Neuron (in vitro differentiated cells): Measurements from ENCODE around the gene HLF.
A peak's percentile ranks its signal among the peaks of the same experiment; 100 is the strongest.

Experiments
- H2AFZ ChIP-seq: one replicate; pipeline ENCODE4 v1.6.1; 2013; ENCODE audit warnings: low read depth, mild to moderate bottlenecking, inconsistent platforms, low read length, moderate library complexity
- H3K27me3 ChIP-seq: one replicate; pipeline ENCODE4 v1.6.1; 2013; ENCODE audit warnings: low read length; ENCODE audit not compliant: insufficient read depth
- H3K36me3 ChIP-seq: one replicate; pipeline ENCODE4 v1.6.1; 2013; ENCODE audit warnings: low read length; ENCODE audit not compliant: insufficient read depth
- H3K4me1 ChIP-seq: one replicate; pipeline ENCODE4 v1.6.1; 2013; ENCODE audit warnings: low read length; ENCODE audit not compliant: insufficient read depth
- H3K4me3 ChIP-seq: 2 replicates; pipeline ENCODE4 v1.5.1; 2013; ENCODE audit warnings: mild to moderate bottlenecking, low read length, moderate library complexity
- H3K9me3 ChIP-seq: one replicate; pipeline ENCODE4 v1.6.1; 2013; ENCODE audit warnings: low read length

HLF gene, protein sequence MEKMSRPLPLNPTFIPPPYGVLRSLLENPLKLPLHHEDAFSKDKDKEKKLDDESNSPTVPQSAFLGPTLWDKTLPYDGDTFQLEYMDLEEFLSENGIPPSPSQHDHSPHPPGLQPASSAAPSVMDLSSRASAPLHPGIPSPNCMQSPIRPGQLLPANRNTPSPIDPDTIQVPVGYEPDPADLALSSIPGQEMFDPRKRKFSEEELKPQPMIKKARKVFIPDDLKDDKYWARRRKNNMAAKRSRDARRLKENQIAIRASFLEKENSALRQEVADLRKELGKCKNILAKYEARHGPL

GRCh38 chr17:55264645-55265298 lies at the start of gene HLF:
Gene HLF, plus strand, starts transcription at chr17:55264960. Its CDS starts 525 bp downstream, at chr17:55265485.
- Histone ChIP-seq H3K27me3 (peaks cover 68% of the 10 kb centered on the region), H3K9me3 (no peaks in the 10 kb centered on the region), H3K4me1 (peaks cover 12% of the 10 kb centered on the region), H3K36me3 (no peaks in the 10 kb centered on the region), H2AFZ (peak within 1 kb of the TSS; percentile 81), H3K4me3 (peak within 1 kb of the TSS; percentile 39)

DNA sequence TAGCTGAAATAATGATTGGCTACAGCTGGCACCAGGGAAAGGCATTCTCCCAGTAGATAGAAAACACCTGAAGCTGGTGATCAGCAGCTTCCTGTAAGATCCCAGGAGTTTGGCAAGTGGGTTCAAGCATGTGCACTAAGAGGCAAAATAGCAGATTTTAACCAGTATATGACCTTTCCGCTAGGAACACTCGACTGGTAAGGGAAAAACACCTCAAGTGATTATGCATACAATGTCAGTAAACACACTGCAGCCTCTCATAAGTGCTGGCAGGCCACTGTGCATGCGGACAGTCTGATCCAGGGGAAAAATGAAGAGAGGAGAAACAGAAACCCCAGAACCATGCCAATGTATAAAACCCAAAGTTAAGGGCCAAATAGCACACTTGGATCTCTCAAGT lies 49.0 kb upstream of the HLF start:
- Histone ChIP-seq H3K27me3 (no peaks in the 10 kb centered on the region), H2AFZ (no peak overlapping the region), H3K9me3 (no peaks in the 10 kb centered on the region), H3K4me1 (no peaks in the 10 kb centered on the region), H3K36me3 (no peaks in the 10 kb centered on the region), H3K4me3 (no peak overlapping the region)

- Histone ChIP-seq H2AFZ (no peak overlapping the region), H3K36me3 (no peaks in the 10 kb centered on the region), H3K27me3 (no peaks in the 10 kb centered on the region), H3K4me1 (no peaks in the 10 kb centered on the region), H3K4me3 (no peak overlapping the region), H3K9me3 (no peaks in the 10 kb centered on the region)
Observed at GRCh38 chr17:55216888-55217287, 47.9 kb upstream of the HLF start.

DNA sequence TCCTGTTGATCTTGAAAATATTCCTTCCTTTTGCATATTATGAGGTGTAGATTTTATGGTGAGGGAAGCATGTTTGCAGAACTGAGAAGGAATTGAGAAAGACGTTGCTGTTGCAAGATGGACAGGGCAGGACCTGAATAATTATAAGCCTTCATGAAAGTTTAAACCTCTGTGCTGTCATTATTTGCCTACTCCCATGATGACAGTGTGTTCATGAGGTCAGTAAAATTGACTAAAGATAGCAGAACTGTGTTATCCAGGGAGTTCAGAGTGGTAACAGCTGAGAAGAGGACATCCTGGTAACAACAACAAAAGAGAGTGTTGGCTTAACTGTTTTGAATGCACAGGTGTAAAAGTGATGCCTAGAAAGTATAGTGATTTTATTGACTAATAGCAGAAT lies 45.3 kb upstream of the HLF start:
- no peaks in the 10 kb centered on the region for H3K4me1 ChIP-seq
- H3K9me3 ChIP-seq, result no peaks in the 10 kb centered on the region
- no peaks in the 10 kb centered on the region for H3K36me3 ChIP-seq
- no peak overlapping the region for H3K4me3 ChIP-seq
- no peaks in the 10 kb centered on the region for H3K27me3 ChIP-seq
- H2AFZ ChIP-seq, result no peak overlapping the region

GRCh38 chr17:55219934-55220333 lies 44.8 kb upstream of the HLF start:
- H3K36me3 ChIP-seq, result no peaks in the 10 kb centered on the region
- no peak overlapping the region for H3K4me3 ChIP-seq

GRCh38 chr17:55223524-55223923 lies 41.2 kb upstream of the HLF start:
- no peak overlapping the region for H2AFZ ChIP-seq
- no peaks in the 10 kb centered on the region for H3K36me3 ChIP-seq
- H3K4me3 ChIP-seq, result no peak overlapping the region
- H3K9me3 ChIP-seq, result no peaks in the 10 kb centered on the region
- H3K27me3 ChIP-seq, result no peaks in the 10 kb centered on the region
- H3K4me1 ChIP-seq, result no peaks in the 10 kb centered on the region

More at GRCh38 chr17:55219934-55220333, 44.8 kb upstream of the HLF start:
- Histone ChIP-seq H2AFZ (no peak overlapping the region), H3K27me3 (no peaks in the 10 kb centered on the region), H3K9me3 (no peaks in the 10 kb centered on the region), H3K4me1 (no peaks in the 10 kb centered on the region)

GRCh38 chr17:55224746-55225145 lies 40.0 kb upstream of the HLF start:
- no peaks in the 10 kb centered on the region for H3K36me3 ChIP-seq
- no peak overlapping the region for H2AFZ ChIP-seq
- H3K4me3 ChIP-seq, result no peak overlapping the region
- peaks cover 2% of the 10 kb centered on the region for H3K4me1 ChIP-seq
- H3K9me3 ChIP-seq, result no peaks in the 10 kb centered on the region
- H3K27me3 ChIP-seq, result no peaks in the 10 kb centered on the region

GRCh38 chr17:55225237-55225636 lies 39.5 kb upstream of the HLF start:
- Histone ChIP-seq H3K36me3 (no peaks in the 10 kb centered on the region), H3K9me3 (no peaks in the 10 kb centered on the region), H3K4me3 (no peak overlapping the region), H3K27me3 (no peaks in the 10 kb centered on the region), H3K4me1 (peaks cover 7% of the 10 kb centered on the region), H2AFZ (no peak overlapping the region)

DNA sequence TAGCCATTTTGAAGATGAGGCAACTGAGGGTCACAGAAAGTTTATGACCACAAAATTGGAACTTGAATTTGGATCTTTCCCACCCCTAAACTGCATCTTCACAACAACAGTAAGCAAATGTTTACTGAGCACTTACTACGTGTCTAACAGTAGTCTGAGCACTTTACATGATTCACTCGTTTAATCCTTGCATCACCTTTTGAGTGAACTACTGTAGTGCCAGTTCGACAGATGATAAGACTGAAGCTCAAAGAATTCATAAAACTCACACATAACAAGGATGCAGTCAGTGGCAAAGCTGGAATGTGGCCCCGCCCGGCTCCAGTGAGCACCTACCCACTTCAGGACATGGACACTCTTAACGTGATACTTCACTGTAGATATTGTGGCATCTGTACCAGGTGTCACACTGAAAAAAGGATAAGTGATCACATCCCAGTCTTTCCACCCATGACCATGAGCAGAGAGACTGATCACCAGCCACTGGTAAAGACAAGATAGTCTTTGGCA lies 36.0 kb upstream of the HLF start:
- Histone ChIP-seq H3K27me3 (no peaks in the 10 kb centered on the region), H2AFZ (no peak overlapping the region), H3K4me1 (peaks cover 7% of the 10 kb centered on the region), H3K36me3 (no peaks in the 10 kb centered on the region), H3K4me3 (no peak overlapping the region), H3K9me3 (no peaks in the 10 kb centered on the region)

DNA sequence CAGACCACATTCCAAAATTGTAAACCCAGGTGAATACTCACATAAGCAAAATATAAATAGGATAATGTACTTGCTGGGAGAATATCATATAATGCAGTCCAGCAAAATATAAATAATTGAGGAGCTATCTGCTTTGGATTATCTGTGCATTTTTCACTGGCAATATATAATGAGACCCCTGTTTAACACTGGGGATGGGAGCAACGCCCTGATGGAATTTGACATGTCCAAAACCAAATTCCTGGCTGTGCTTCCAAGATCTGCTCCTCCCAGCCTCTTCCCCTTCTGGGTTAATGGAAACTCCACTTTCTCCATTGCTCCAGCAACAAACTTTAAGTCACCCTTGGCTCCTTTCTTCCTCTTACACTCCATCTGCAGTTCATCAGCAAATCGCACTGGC lies 35.5 kb upstream of the HLF start:
- Histone ChIP-seq H3K4me1 (peaks cover 7% of the 10 kb centered on the region), H3K4me3 (no peak overlapping the region)

GRCh38 chr17:55230716-55231115 lies 34.0 kb upstream of the HLF start:
- Histone ChIP-seq H2AFZ (no peak overlapping the region), H3K9me3 (no peaks in the 10 kb centered on the region), H3K36me3 (no peaks in the 10 kb centered on the region), H3K27me3 (no peaks in the 10 kb centered on the region), H3K4me3 (no peak overlapping the region), H3K4me1 (peaks cover 7% of the 10 kb centered on the region)

More for the DNA sequence above, 35.5 kb upstream of the HLF start:
- no peak overlapping the region for H2AFZ ChIP-seq
- H3K27me3 ChIP-seq, result no peaks in the 10 kb centered on the region
- H3K36me3 ChIP-seq, result no peaks in the 10 kb centered on the region
- H3K9me3 ChIP-seq, result no peaks in the 10 kb centered on the region

- H3K4me3 ChIP-seq, result no peak overlapping the region
- no peaks in the 10 kb centered on the region for H3K27me3 ChIP-seq
- H3K9me3 ChIP-seq, result no peaks in the 10 kb centered on the region
- peaks cover 7% of the 10 kb centered on the region for H3K4me1 ChIP-seq
- no peaks in the 10 kb centered on the region for H3K36me3 ChIP-seq
- no peak overlapping the region for H2AFZ ChIP-seq
Observed at GRCh38 chr17:55233840-55234239, 30.9 kb upstream of the HLF start.

GRCh38 chr17:55236316-55236715 lies 28.4 kb upstream of the HLF start:
- Histone ChIP-seq H3K27me3 (peaks cover 3% of the 10 kb centered on the region), H3K4me3 (no peak overlapping the region), H3K9me3 (no peaks in the 10 kb centered on the region), H3K4me1 (peaks cover 3% of the 10 kb centered on the region), H2AFZ (no peak overlapping the region), H3K36me3 (no peaks in the 10 kb centered on the region)
